Stimulated activated CD4-positive, alpha-beta T cell treated with anti-CD3 and anti-CD28 coated beads, TNF-alpha, amount 100 ng/mL, for 24 hours (primary cell): ENCODE measurements around the gene PRDM10.
A peak's percentile ranks its signal among the peaks of the same experiment; 100 is the strongest.
"Not testable (repeated sequence)": the region's sequence is repeated elsewhere in the genome, so short reads cannot be mapped to it uniquely, and the experiment has no call there.

Source experiments
- DNase-seq, 3 experiments: peaks; one replicate each; pipeline ENCODE4 v3.0.0-alpha.2; 2020; ENCODE audit warnings: low read depth in 3 of 3

Gene PRDM10

GRCh38 chr11:129895126-129896041, 107.3 kb downstream of the PRDM10 start, which contains the start of gene NFRKB:
Gene NFRKB (minus strand): TSS chr11:129895578. CDS start chr11:129892849, 2,729 bp downstream.
- peak; percentile 78 to 86 (median 84) for DNase-seq

- DNase-seq = no peak
Measured at GRCh38 chr11:129894278-129895125, 108.1 kb downstream of the PRDM10 start.

GRCh38 chr11:129888451-129888850, 114.2 kb downstream of the PRDM10 start:
- no peak for DNase-seq

- DNase-seq = no peak
Measured at GRCh38 chr11:129885381-129885780, 117.3 kb downstream of the PRDM10 start.

GRCh38 chr11:129884581-129884980, 118.1 kb downstream of the PRDM10 start:
- no peak for DNase-seq

- DNase-seq = peak in 2 of 3 experiments; percentile 15 to 36
Measured at GRCh38 chr11:129881570-129882170, 121.0 kb downstream of the PRDM10 start.

- DNase-seq = no peak
Measured at GRCh38 chr11:129880311-129880710, 122.3 kb downstream of the PRDM10 start.

DNA sequence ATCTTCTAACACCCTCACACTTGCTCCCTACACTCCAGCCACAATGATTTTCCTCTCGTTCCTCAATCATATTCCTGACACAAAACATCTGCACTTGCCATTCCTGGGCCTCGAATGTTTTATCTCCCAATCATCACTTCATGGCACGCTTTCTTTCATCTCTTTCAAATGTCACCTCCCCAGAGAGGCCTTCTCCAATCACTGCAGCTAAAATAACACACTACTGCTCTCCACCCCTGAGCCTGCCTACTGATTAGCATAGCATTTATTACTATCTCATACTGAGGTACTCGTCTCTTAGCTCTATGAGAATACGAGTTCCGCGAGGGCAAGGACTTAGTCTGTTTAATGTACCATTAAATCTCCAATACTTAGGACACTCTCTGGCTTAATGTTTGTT, 130.7 kb downstream of the PRDM10 start:
- no peak for DNase-seq

DNA sequence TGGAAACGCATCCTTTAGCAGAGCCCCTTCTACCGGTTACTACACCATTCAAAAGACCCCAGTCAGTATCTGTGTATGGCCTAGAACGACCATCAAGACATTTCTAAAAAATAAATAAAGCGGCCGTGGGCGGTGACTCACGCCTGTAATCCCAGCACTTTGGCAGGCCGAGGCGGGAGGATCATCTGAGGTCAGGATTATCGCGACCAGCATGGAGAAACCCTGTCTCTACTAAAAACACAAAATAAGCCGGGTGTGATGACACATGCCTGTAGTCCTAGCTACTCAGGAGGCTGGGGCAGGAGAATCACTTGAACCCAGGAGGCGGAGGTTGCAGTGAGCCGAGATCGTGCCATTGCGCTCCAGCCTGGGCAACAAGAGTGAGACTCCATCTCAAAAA, 134.0 kb downstream of the PRDM10 start:
- DNase-seq = not testable (repeated sequence)

DNA sequence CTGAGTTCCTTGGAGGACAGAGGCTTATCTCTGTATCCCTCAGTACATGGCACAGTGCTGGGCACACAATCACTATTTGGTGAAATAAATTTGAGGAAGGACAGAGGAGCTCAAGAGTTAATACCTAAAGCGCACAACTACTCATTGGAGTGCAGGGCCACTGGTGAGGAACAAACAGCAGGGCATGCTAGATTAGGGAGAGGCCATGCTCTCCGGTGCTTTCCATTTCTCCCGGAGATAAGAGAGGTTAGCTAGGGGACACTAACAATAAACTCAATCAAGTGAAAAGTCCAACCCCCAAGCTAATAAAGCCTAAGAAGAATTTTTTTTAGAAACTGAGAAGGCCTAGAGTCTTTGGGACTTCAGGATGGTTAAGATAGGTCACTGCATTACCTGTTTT, 136.3 kb downstream of the PRDM10 start:
- DNase-seq = no peak

- DNase-seq = no peak
Measured at GRCh38 chr11:129865701-129866100, 136.9 kb downstream of the PRDM10 start.

DNA sequence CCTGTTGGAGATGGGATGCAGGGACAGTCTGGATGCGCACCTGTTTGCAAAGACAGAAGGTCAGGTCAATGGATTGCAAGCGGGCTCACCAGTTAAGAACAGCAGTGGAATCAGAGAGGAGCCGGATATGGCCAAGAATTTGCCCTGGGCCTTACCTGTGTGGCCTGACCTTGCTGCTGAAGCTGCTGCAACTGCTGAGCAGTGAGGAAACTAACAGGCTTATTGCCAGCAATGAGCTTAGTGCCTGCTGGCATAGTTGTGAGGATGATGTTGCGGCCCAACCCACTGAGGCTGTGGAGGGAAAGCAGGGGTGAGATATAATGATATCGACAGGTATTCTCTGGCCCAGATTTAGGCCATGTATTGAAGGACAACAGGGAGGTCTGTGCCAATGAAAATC, 137.8 kb downstream of the PRDM10 start:
- no peak for DNase-seq

DNA sequence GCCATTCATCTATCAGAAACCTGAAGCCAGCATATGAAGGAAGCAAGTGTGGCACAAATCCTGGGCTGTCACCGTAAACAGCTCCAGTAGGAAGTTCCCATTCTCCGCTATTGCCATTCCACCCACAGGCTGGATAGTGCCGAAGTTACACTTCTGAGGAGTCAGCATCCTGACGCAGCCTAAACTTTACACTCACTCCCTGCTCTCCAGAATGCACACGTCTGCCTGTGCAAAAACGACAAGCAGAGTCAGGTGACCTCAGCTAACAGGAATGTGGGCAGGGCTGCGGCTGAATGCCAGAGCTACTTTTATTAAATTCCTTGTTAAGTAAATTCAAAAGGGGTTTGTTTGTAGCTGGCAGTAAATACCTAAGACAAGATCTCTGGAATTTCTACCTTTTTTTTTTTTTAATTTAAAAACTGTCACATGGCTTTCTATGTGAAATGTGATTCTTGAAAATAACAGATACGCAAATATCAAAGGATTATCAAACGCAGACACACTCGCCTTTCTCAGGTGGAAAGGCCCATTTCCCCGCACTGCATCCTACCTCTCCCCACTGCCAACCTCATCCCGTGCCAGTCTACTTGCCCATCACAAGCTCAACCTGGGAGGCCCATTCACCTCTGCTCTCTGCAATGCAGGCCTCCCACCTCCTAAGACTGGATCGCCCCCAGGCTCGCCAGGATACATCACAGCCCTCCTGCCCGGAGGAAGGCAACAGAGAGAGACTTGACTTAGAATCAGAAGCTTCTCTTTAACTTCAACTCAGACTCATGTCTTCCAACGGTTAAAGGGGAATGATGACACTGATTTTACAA, 140.7 kb downstream of the PRDM10 start:
- no peak for DNase-seq

- no peak for DNase-seq
Measured at GRCh38 chr11:129856036-129856435, 146.6 kb downstream of the PRDM10 start.

GRCh38 chr11:129855086-129855485, 147.5 kb downstream of the PRDM10 start:
- no peak for DNase-seq

GRCh38 chr11:129854232-129854805, 148.3 kb downstream of the PRDM10 start:
- no peak for DNase-seq

GRCh38 chr11:129853518-129854231, 149.0 kb downstream of the PRDM10 start:
- peak in 2 of 3 experiments; percentile 18 to 24 for DNase-seq

DNA sequence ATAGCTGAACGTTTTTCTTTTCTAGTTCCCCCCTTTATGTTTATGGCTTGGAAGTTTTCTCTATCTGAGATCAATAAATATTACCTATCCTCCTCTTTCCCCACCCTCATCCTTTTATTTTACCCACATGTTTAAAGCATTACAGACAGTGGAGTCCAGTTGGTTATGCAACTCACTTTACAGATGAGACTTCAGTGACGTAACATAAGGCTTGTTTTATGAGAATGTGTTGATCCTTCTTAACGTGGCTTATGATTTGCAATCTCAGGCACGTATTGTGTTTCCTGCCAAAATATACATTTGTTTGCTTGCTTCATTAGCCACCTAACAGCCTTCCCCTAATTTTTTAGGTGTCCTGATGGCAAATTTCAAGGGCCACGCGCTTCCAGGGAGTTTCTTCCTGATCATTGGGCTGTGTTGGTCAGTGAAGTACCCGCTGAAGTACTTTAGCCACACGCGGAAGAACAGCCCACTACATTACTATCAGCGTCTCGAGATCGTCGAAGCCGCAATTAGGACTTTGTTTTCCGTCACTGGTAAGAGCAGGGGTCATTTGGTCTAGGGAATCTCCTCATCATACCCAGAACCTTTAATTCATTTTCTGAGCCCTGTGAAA, 150.4 kb downstream of the PRDM10 start:
- DNase-seq = no peak
